Loucy (cell line): ENCODE measurements around the gene MAD1L1.

Experiments
- EZH2phosphoT487 ChIP-seq: fragments of 200-600 bp; IDR thresholded peaks from 2 replicates; pipeline ENCODE4 v1.6.1; 2018; ENCODE audit warnings: antibody characterized with exemption, mild to moderate bottlenecking, moderate library complexity, borderline replicate concordance
- TF ChIP-seq, protein P1 (sequence below): fragments of 200-600 bp; sonication (generic); conservative IDR thresholded peaks from 2 replicates; pipeline ENCODE4 v1.5.1; 2014; ENCODE audit warnings: mild to moderate bottlenecking, antibody characterized with exemption, low read length

DNA sequence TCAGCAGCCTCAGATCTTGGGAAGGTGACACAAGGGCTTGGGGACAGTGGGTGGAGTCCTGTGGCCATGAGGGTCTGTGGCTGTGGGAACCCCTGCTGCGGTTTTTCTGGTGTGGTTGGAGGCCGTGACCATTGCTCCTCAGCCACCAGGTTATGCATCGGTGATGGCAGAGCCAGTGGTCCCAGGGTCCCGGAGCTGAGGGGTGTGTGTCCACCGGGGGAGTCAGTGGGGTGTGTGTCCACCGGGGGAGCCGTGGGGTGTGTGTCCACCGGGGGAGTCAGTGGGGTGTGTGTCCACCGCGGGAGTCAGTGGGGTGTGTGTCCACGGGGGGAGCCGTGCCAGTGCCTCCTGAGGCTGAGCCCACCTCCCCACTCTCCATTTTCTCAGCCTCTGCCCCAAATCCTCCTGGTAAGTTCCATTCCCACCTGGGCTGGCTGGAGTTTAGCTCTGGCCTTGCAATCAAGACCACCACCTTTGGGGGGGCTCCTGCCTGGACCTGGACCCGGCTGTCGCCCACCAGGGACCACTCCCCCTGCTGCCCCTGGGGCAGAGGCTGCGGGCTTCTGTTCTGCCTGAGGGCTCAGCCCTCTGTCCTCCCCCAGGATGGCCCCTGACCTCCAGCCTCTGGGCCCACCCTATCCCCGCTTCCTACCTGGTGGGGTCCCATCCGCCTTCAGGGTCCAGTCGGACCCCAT lies 419.2 kb downstream of the MAD1L1 start:
- TF ChIP-seq, protein P1, sequence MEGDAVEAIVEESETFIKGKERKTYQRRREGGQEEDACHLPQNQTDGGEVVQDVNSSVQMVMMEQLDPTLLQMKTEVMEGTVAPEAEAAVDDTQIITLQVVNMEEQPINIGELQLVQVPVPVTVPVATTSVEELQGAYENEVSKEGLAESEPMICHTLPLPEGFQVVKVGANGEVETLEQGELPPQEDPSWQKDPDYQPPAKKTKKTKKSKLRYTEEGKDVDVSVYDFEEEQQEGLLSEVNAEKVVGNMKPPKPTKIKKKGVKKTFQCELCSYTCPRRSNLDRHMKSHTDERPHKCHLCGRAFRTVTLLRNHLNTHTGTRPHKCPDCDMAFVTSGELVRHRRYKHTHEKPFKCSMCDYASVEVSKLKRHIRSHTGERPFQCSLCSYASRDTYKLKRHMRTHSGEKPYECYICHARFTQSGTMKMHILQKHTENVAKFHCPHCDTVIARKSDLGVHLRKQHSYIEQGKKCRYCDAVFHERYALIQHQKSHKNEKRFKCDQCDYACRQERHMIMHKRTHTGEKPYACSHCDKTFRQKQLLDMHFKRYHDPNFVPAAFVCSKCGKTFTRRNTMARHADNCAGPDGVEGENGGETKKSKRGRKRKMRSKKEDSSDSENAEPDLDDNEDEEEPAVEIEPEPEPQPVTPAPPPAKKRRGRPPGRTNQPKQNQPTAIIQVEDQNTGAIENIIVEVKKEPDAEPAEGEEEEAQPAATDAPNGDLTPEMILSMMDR, result no peak
- TF ChIP-seq EZH2phosphoT487, result no peak
